ENCODE data around the gene MVK.
"Not testable (repeated sequence)": the region's sequence is repeated elsewhere in the genome, so short reads cannot be mapped to it uniquely, and the experiment has no call there.

Gene MVK

GRCh38 chr12:109589240-109589590 lies 15.6 kb downstream of the MVK start:
- no peak for DNase-seq (ENCODE audit: low read depth in 2 of 2)

GRCh38 chr12:109589691-109590245 lies 16.2 kb downstream of the MVK start:
- DNase-seq (ENCODE audit: low read depth in 2 of 2) = no peak

- no peak for DNase-seq (ENCODE audit: low read depth in 2 of 2)
Measured at GRCh38 chr12:109590566-109590965, 17.0 kb downstream of the MVK start.

- no peak for DNase-seq (ENCODE audit: low read depth in 2 of 2)
Measured at GRCh38 chr12:109591041-109591440, 17.4 kb downstream of the MVK start.

DNA sequence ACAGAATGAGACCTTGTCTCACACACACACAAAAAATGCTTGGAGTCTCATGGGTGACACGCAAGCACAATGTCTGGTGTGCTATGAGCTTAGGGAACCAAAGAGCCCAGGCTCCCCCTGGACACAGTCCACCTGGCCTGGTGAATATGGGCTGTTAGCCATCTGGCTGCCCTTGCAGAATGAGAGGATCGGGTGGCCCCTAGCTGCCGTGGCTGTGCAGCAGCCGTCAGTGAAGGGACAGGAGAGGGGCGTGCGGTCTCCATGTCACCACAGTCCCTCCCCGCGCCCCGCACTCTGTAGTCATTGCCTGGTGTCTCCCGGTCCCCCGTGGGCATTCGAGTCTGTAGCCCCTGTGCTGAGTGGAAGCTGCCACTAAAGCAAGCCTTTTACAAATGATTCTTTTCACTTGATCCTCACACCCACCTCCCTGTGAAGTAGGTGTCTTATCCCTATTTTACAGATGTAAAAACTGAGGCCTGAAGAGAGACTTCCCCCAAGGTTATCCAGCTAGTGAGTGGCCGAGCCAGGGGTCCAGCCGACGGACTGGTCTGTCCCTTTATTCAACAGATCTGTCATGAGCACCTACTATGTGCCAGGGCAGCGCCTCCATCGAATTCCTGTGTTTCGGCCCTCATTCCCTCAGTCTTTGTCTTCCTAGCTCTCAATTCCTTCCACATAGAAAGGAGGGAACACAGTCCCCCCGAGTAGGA lies 18.8 kb downstream of the MVK start:
- DNase-seq (ENCODE audit: low read depth in 2 of 2) = no peak

GRCh38 chr12:109592905-109593272 lies 19.3 kb downstream of the MVK start:
- DNase-seq (ENCODE audit: low read depth in 2 of 2) = no peak

GRCh38 chr12:109594556-109595317 lies 21.1 kb downstream of the MVK start:
- no peak for DNase-seq (ENCODE audit: low read depth in 2 of 2)

DNA sequence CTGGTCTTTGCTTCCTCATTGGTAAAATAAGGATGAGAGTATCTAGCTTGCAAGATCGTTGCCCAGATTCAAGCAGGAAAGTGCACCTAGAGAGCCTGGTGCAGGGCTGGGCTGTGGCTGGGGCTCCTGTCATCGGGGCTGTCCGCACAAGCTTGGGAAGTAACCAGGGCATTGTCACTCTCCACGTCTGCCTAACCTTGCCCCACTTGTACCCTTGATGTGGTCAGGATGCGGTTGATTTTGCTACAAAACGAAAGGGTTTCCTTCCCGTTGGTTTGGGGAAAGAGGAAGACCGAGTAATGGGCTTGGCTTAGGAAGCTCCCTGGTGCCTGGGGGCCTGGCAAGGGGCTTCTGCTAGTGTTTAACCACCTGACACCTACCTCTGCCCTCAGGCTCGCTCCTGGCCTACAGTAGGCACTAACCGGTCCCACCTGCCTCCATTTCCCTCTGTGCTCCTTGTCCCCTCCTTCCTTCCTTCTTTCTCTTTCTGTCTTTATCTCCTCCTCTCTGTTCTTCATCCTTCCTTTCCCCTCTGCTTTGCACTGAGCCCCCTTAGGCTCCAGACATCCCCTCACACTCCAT lies 21.8 kb downstream of the MVK start:
- no peak for DNase-seq (ENCODE audit: low read depth in 2 of 2)

GRCh38 chr12:109596418-109597244 lies 23.0 kb downstream of the MVK start:
- no peak for DNase-seq (ENCODE audit: low read depth in 2 of 2)

- DNase-seq (ENCODE audit: low read depth in 2 of 2) = no peak
Measured at GRCh38 chr12:109597414-109597794, 23.8 kb downstream of the MVK start.

GRCh38 chr12:109597795-109598427 lies 24.3 kb downstream of the MVK start:
- peak; percentile 45 to 51 for DNase-seq (ENCODE audit: low read depth in 2 of 2)

DNA sequence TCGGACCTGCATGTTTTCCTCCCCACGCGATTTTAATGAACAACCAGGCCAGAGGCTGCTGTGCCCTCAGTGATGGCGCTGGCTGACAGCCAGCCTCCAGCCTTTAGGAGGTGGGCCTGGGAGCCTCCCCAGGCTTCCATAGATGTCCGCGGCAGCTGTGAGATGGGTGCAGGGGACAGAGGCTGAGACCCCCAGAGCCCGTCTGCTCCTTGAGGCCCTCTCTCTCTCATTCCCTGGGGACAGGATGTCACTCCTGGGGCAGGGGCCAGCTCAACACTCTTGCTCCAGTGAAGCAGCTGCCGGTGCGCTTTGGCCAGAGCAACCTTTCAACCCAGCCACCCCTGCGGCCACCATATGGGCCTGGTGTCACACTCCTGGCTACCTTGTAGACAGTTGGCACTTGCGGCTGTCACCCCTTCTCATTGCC lies 24.8 kb downstream of the MVK start:
- no peak for DNase-seq (ENCODE audit: low read depth in 2 of 2)

DNA sequence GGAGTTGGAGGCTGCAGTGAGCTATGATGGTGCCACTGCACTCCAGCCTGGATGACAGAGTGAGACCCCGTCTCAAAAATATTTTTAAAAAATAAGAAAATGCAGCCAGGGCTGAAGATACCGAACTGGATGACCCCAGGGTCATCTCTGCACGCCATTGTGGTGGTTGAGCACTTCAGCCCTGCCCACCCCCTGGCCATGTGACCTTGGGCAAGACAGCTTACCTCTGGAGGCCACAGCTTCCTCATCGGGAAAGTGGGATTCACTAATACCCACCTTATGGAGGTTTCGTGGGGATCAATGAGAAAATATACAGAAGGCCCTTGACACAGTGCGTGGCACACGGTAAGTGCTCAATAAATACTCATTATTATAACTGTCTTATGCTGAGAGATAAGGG lies 25.5 kb downstream of the MVK start:
- no peak for DNase-seq (ENCODE audit: low read depth in 2 of 2)

- no peak for DNase-seq (ENCODE audit: low read depth in 2 of 2)
Measured at GRCh38 chr12:109600481-109600880, 26.9 kb downstream of the MVK start.

GRCh38 chr12:109600995-109601394 lies 27.4 kb downstream of the MVK start:
- DNase-seq (ENCODE audit: low read depth in 2 of 2) = no peak

- no peak for DNase-seq (ENCODE audit: low read depth in 2 of 2)
Measured at GRCh38 chr12:109601557-109601956, 28.0 kb downstream of the MVK start.

DNA sequence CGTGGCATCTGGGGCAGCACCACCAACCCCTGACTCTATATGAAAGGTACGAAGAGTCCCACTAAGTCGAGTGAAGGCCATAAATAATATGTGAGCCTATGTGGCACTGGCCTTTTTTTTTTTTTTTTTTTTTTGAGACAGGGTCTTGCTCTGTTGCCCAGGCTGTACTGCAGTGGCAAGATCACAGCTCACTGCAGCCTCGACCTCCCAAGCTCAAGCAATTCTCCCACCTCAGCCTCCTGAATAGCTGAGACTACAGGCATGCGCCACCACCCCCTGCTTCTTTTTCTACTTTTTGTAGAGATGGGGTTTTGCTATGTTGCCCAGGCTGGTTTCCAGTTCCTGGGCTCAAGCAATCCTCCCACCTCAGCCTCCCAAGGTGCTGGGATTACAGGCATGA lies 28.5 kb downstream of the MVK start:
- DNase-seq (ENCODE audit: low read depth in 2 of 2) = not testable (repeated sequence)

GRCh38 chr12:109604132-109604585 lies 30.6 kb downstream of the MVK start:
- no peak for DNase-seq (ENCODE audit: low read depth in 2 of 2)

GRCh38 chr12:109605016-109605415 lies 31.4 kb downstream of the MVK start:
- no peak for DNase-seq (ENCODE audit: low read depth in 2 of 2)

DNA sequence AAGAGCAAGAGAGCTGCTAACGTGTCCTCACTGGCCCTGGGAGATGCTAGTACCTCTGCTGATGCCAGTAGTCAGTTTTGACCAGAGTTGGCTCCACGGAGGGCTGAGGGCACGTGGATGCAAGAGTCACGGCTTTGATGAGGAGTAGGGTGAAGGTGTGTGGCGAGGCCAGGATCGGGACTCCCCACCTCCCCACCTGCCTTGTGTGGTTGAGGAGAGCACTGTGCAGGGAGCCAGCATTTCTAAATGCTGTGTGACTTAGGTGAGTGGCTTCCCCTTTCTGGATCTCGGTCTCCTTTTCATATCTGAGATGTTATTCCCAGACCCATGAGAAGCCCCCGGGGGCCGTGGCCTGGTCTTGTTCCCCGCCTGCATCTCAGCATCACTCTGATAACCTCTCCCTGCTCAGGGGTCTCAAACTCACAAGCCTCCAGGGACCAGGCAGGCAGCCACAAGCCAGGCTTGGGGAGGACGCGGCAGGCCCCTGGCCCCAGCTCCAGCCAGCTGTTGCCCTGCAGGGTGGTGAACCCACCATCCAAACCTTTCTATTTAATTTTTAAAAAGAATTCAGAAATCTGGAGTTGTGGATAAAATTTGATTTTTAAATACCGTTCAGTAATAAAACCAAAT lies 32.1 kb downstream of the MVK start:
- no peak for DNase-seq (ENCODE audit: low read depth in 2 of 2)
